Body of pancreas (tissue), 4 donors: ENCODE results near the gene PLEKHM2. TPM values are rescaled to one million over a fixed set of nuclear protein-coding genes. Genes with fewer than 3 reads are reported as not detected.

ENCODE experiments used
- ATAC-seq: fragments of 150-250 bp; one replicate; pipeline ENCODE4 v1.9.1; 2016
- DNase-seq, 4 donors: peaks; one replicate each; pipeline ENCODE4 v3.0.0-alpha.2; 2019
- H3K27ac ChIP-seq, 4 donors: fragments of 200-600 bp; sonication (generic); 1 replicate in 3 of 4; 2 replicates in 1 of 4; pipeline versions ENCODE4 v1.5.1 to v1.6.1; 2016 to 2019; ENCODE audit warnings: mild to moderate bottlenecking in 1 of 4, mixed read lengths in 1 of 4, moderate library complexity in 1 of 4
- H3K27me3 ChIP-seq, 2 donors: fragments of 200-600 bp; sonication (generic); one replicate each; pipeline ENCODE4 v1.6.0; 2016; ENCODE audit warnings: mild to moderate bottlenecking in 1 of 2
- H3K36me3 ChIP-seq, 2 donors: fragments of 200-600 bp; sonication (generic); replicated peaks in 1 of 2; 2 replicates each; pipeline ENCODE4 v1.5.1; 2016; ENCODE audit warnings: low read depth in 2 of 2; ENCODE audit not compliant: insufficient read depth in 1 of 2
- H3K4me1 ChIP-seq: fragments of 200-600 bp; sonication (generic); one replicate; pipeline ENCODE4 v1.6.0; 2016
- H3K4me3 ChIP-seq, 2 donors: fragments of 200-600 bp; sonication (generic); 1 replicate in 1 of 2; 2 replicates in 1 of 2; pipeline ENCODE4 v1.5.1; 2016 to 2019
- H3K9me3 ChIP-seq, 3 donors: fragments of 200-600 bp; sonication (generic); 1 replicate in 2 of 3; 2 replicates in 1 of 3; pipeline ENCODE4 v1.5.1; 2016
- POLR2A ChIP-seq, 3 donors: fragments of 450-650 bp; IDR thresholded peaks; one replicate each; pipeline ENCODE4 v1.6.1; 2016; ENCODE audit warnings: antibody characterized with exemption in 3 of 3, mild to moderate bottlenecking in 2 of 3
- WGBS, 2 donors: methylation state at CpG; one replicate each; pipeline ENCODE4 v1.1.5; 2017; 5-methylcytosine and 5-hydroxymethylcytosine counted together
- intact Hi-C: fragments of 100-400 bp; cut with DNase I; formaldehyde crosslinking; loops from one replicate; pipeline ENCODE4 v1.15.1; 2023
- total RNA-seq, 2 donors: library from RNA; depleted of rRNA; stranded (reverse); fragments of >200 nt; gene quantifications; one replicate each; pipeline ENCODE4 v1.1.0, GENCODE V29; 2016
- TF ChIP-seq, protein P1 (sequence below), 7 experiments: fragments of 450-650 bp in 4 of 7; fragments of 200-600 bp in 3 of 7; sonication (generic) in 3 of 7; IDR thresholded peaks; one replicate each; pipeline ENCODE4 v1.5.1; 2016 to 2019; ENCODE audit warnings: antibody characterized with exemption in 7 of 7

The PLEKHM2 gene
- total RNA-seq, 2 donors from 2014 or later, result 18.1 to 31.6 TPM

DNA sequence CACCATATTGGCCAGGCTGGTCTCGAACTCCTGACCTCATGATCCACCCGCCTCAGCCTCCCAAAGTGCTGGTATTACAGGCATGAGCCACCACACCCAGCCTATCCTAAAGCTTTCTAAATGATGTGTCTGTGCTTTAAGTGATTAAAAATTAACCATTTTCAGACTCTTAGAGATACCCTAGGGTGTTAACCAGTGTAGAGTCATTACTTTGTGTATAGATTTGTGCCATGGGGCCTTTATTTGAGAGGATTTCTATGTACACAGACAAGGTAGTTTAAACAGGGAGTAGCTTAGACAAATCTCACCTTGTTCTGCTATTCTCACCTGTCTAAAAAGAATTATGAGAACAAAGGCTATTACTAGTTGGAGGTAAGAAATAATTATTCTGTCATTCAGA is 12.7 kb upstream of the PLEKHM2 start:
- WGBS, 2 donors, result 100% methylated on average over 2 of the region's 2 CpGs
- no peaks in the 10 kb centered on the region for H3K9me3 ChIP-seq
- TF ChIP-seq, protein P1, sequence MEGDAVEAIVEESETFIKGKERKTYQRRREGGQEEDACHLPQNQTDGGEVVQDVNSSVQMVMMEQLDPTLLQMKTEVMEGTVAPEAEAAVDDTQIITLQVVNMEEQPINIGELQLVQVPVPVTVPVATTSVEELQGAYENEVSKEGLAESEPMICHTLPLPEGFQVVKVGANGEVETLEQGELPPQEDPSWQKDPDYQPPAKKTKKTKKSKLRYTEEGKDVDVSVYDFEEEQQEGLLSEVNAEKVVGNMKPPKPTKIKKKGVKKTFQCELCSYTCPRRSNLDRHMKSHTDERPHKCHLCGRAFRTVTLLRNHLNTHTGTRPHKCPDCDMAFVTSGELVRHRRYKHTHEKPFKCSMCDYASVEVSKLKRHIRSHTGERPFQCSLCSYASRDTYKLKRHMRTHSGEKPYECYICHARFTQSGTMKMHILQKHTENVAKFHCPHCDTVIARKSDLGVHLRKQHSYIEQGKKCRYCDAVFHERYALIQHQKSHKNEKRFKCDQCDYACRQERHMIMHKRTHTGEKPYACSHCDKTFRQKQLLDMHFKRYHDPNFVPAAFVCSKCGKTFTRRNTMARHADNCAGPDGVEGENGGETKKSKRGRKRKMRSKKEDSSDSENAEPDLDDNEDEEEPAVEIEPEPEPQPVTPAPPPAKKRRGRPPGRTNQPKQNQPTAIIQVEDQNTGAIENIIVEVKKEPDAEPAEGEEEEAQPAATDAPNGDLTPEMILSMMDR (IDR thresholded peaks at IDR 0.05), result no peak
- no peak for TF ChIP-seq POLR2A (IDR thresholded peaks at IDR 0.05)

GRCh38 chr1:15674386-15675159 is 9.5 kb upstream of the PLEKHM2 start:
- Histone ChIP-seq H3K27me3 (no peaks in the 10 kb centered on the region), H3K4me3 (no peak overlapping the region), H3K4me1 (no peaks in the 10 kb centered on the region), H3K9me3 (no peaks in the 10 kb centered on the region), H3K27ac (no peak overlapping the region), H3K36me3 (no peaks in the 10 kb centered on the region)
- TF ChIP-seq POLR2A (IDR thresholded peaks at IDR 0.05), result no peak
- TF ChIP-seq, protein P1 (IDR thresholded peaks at IDR 0.05), result no peak
- intact Hi-C loops, result no loop called here
- ATAC-seq, result no peak
- WGBS, 2 donors, result 71 to 81% methylated on average over 12 of the region's 12 CpGs
- no peak for DNase-seq

More for the DNA sequence above, 12.7 kb upstream of the PLEKHM2 start:
- no peak for DNase-seq
- intact Hi-C loops, result no loop called here
- H3K27ac ChIP-seq, result no peak overlapping the region
- peaks cover 16% of the 10 kb centered on the region for H3K4me1 ChIP-seq
- H3K27me3 ChIP-seq, result no peaks in the 10 kb centered on the region
- no peaks in the 10 kb centered on the region for H3K36me3 ChIP-seq
- H3K4me3 ChIP-seq, result no peak overlapping the region
- no peak for ATAC-seq

DNA sequence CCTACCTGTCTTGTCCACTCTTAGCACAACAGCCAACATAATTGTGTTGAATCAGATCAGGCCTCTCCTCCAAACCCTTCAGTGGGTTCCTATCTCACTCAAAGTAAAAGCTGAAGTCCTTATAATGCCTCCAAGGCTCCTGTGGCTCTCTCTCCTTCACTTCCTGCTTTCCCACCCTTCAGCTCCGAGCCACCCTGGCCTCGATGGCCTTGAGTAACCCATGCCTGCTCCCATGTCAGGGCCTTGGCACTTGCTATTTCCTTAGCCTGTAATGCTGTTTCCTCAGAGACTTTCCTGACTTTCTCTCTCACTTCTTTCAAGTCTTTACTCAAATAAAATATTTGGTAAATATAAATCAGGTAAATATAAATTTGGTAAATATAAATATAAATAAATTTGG is 8.1 kb upstream of the PLEKHM2 start:
- ATAC-seq, result no peak
- H3K4me1 ChIP-seq, result no peaks in the 10 kb centered on the region
- intact Hi-C loops, result no loop called here
- DNase-seq, result peak in 1 of 4 donors; percentile 18
- H3K27me3 ChIP-seq, result no peaks in the 10 kb centered on the region
- no peaks in the 10 kb centered on the region for H3K9me3 ChIP-seq
- 40 to 46% methylated on average over 2 of the region's 2 CpGs for WGBS, 2 donors
- no peaks in the 10 kb centered on the region for H3K36me3 ChIP-seq
- no peak overlapping the region for H3K27ac ChIP-seq
- TF ChIP-seq POLR2A (IDR thresholded peaks at IDR 0.05), result no peak
- TF ChIP-seq, protein P1 (IDR thresholded peaks at IDR 0.05), result no peak
- no peak overlapping the region for H3K4me3 ChIP-seq

DNA sequence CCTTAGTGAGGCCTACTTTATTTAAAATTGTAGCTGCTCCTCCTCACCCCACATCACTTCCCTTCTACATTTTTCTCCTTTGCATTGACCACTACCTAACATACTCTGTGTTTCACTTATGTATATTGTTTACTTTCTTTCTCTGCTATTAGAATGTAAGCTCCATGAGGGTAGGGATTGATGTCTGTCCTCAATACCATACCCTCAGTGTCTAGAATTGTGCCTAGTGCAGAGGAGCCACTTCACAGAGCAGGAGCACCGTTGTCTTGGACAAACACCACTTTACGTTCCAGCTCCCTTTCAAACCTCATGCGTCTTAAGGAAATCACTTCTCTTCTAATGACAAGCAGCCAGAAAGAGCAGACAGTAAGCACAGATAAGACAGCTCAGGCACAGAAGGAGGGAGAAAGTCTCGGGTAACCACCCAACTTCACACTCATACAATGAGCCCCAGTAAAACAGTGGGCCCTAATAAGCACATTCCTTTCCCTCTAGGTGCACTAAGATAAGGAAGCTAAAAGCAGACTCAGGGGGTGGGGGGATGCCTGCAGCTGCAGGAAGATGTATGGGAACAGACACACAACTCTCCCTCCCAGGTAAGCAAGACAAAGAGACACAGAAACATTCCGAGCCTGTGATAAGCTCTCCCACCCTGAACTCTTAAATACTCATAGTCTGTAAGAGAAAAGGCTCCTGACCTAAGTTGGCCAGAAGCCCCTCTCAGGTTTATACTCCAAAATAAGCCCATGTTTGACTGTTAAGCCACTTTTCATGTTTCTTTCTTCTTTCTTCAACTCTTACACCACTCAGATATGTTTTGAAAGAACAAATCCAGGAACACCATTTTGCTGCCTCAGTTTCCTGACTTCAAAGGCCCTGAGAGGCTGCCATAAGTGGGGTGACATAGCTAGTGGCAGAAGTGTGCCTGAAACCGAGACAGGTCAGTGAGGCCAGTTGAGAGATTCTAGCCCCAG is 7.1 kb upstream of the PLEKHM2 start:
- intact Hi-C loops, result no loop called here
- H3K9me3 ChIP-seq, result no peaks in the 10 kb centered on the region
- no peak overlapping the region for H3K27ac ChIP-seq
- DNase-seq (no peak), ATAC-seq (no peak)
- WGBS, 2 donors, result 93 to 96% methylated on average over 6 of the region's 6 CpGs
- no peak overlapping the region for H3K4me3 ChIP-seq
- no peaks in the 10 kb centered on the region for H3K4me1 ChIP-seq
- TF ChIP-seq, protein P1 (IDR thresholded peaks at IDR 0.05), result no peak
- TF ChIP-seq POLR2A (IDR thresholded peaks at IDR 0.05), result no peak
- no peaks in the 10 kb centered on the region for H3K27me3 ChIP-seq
- H3K36me3 ChIP-seq, result no peaks in the 10 kb centered on the region
